Urothelium cell line (cell line): ENCODE results near the gene TRIM2.

Experiments
- DNase-seq: peaks from one replicate; pipeline ENCODE4 v3.0.0; 2011; ENCODE audit warnings: low spot score, mixed read lengths
- FAIRE-seq: peaks from 2 replicates; lab custom pipeline; 2011; peaks lifted over from hg19 to GRCh38; lab: Jason Lieb, UNC

TRIM2 gene

DNA sequence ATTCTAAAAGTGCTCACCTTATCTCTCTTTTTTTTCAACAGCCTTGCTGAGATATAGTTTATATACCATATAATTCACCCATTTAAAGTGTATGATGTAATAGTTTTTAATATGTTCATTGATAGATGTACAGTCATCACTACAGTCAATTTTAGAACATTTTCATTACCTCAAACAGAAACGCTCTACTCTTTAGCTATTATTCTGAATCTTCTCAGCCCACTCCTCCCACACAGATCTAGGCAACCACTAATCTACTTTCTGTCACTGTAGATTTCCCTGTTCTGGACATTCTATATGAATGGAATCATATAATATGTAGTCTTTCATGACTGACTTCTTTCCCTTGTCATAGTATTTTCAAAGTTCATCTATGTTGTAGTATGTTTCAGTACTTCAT, 162.8 kb downstream of the TRIM2 start:
- FAIRE-seq (no peak), DNase-seq (no peak)

DNA sequence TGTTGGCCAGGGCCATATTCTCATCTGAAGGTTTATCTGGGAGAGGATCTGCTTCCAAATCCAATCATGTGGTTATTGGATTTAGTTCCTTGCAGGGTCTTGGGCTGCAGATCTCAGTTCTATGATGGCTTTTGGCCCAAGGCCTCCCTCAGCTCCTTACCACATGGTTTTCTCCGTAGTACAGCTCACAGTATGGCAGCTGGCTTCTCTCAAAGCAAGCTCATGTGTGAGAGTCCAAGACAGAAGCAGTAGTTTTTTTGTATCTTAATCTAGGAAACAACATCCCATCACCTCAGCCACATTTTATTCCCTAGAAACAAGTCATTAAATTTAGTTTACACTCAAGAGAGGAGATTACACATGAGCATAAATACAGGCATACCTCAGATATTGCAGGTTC, 164.8 kb downstream of the TRIM2 start:
- no peak for DNase-seq
- no peak for FAIRE-seq

DNA sequence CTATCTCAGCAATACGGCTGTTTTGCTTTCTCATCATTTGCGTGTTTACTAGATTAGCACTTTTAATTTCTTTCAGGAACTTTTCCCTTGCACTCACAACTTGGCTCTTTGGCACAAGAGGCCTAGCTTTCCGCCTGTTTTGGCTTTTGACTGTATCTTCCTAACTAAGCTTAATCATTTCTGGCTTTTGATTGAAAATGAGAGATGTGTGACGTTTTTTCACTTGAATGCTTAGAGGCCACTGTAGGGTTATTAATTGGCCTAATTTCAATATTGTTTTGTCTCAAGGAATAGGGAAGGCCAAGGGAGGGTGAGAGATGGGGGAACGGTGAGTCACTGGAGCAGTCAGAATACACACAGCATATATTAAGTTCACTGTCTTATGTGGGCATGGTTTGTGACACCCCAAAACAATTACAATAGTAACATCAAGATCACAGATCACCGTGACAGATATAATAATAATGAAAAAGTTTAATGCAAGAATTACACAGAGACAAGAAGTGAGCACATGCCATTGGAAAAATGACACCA, 167.5 kb downstream of the TRIM2 start:
- no peak for FAIRE-seq

DNA sequence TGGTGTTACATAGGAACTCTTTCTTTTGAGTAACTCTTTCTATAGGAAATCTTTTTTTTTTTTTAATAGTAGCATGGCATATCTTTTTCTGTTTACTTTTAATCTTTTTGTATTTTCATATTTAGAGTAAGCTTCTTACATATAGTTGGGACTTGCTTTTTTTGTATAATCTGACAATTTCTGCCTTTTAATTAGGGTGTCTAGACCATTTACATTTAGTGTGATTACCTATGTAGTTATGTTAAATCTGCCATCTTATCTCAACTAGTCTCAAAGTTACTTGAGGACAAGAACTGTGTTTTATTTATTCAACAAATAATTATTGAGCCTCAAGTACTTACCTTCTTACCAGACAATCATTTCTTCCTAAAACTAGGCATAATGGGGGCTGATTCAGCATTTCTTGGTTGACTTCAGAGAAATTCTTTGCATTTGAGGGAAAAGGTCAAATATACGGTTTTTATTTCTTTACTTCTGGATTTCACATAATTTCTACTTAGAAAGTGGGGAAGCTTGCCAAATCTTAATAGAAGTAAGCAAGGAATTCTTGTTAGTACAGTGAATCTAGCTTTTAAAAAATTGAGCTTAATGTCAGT, 168.8 kb downstream of the TRIM2 start:
- no peak for FAIRE-seq
- no peak for DNase-seq

More for the DNA sequence above, 167.5 kb downstream of the TRIM2 start:
- DNase-seq: no peak

DNA sequence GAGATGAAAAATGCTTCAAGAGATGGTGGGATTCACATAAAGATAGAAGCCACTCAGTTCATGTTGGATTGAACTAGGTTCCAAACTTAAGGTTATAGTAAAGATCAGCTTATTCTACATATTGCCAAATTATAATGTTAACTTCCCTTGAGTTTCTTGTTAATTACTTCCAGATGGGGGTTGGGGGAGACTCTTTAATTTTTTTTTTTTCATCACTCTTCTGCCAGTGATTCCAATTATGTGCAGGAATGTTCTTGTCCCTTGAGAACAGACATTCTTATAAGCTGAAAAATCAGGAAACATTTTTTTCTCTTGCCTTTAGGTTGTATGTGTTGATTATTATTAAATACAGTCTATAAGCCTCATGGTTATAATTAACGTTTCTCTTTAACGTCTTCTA, 170.2 kb downstream of the TRIM2 start:
- DNase-seq (no peak), FAIRE-seq (no peak)

DNA sequence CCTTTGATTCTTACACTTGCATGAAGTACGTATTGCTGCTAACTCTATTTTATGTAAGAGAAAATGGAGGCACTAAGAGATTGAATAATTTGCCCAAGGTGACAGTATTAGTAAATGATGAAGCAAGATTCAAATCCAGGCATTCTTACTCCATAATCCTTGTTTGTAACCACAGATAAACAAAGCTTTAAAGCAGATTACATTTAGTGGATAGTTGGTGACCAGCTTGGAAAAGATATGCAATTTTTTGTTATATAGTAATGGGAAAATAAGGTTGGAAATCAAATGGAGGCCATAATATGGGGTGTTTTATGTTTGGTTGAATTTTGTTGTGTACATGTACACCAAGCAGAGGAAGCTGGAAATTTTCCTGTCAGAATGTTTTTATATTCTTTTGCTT, 171.1 kb downstream of the TRIM2 start:
- DNase-seq (no peak), FAIRE-seq (no peak)

DNA sequence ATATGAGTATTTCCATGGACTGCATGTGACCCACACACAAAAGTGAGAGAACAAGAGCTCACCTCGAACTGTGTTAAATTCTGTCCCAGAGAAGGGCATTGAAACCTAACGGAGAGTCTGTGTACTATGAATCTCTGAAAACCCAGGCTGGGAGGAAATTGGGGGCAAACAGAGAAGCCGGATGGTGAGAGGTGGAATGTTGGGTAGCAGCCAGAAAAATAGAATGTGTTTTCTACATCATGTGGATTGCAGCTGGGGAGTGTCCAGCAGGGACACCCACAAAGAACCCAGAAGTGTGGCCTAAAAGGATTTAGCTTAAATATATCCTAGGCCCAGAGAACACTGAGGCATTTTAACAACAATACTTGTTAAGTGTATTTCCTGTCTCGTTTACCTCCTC, 178.9 kb downstream of the TRIM2 start:
- DNase-seq: no peak
- no peak for FAIRE-seq

DNA sequence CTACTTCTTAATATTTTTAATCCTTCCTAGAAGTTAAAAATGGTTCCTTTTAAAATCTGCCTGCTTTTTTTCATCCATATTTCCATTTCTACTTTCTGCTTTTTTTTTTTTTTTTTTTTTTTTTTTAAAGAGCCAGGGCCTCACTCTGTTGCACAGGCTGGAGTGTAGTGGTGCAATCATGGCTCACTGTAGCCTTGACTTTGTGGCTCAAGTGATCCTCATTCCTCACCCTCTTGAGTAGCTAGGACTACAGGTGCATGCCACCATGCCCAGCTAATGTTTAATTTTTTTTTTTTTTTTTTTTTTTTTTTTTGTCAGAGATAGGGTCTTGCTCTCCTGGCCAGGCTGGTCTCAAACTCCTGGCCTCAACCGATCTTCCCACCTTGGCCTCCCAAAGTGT, 179.9 kb downstream of the TRIM2 start:
- FAIRE-seq (no peak), DNase-seq (no peak)

DNA sequence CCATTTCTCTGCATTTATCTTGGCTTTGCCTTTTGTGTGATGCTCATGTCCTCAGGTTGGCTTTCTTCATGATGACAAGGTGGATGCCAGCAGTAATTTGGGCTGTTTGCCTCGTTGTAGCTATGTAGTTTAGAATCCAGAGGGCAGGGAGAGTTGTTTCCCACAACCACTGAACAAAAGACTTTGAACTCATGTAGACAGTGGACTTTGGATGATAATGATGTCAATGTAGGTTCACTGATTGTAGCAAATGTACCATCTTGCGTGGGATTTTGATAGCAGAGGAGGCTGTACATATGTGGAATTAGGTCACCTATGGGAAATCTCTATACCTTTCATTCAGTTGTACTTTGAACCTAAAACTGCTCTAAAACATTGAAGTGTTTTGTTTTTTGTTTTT, 181.5 kb downstream of the TRIM2 start:
- DNase-seq: no peak

DNA sequence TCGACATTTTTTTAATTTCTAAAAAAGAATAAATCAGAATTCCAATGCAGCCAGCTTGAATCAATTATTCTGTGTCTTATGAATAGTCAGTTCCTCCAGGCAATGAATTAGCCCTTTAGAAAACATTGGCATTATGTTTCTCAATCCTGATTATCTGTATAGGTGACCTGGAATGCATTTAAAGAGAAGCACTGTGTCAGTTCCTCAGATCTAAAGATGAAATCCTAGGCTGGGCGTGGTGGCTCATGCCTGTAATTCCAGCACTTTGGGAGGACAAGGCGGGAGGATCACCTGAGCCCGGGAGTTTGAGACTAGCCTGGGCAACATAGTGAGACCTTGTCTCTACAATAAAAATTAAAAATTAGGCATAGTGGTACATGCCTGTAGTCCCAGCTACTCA, 183.7 kb downstream of the TRIM2 start:
- FAIRE-seq: no peak

More for the DNA sequence above, 181.5 kb downstream of the TRIM2 start:
- no peak for FAIRE-seq

More for the DNA sequence above, 183.7 kb downstream of the TRIM2 start:
- no peak for DNase-seq
